Activated T-helper 2 cell treated with anti-CD3 and anti-CD28 coated beads, Interferon-gamma antibody, Interleukin-2, Interleukin-4, amounts not matched to agents 10 μg/mL and 5 μg/mL and 100 μg/mL, durations not matched to agents 14 hours and 24 hours and 36 hours (primary cell): ENCODE results near the gene PDCD4. TPM values are rescaled to one million over a fixed set of nuclear protein-coding genes. Genes with fewer than 3 reads are reported as not detected.

Experiments
- DNase-seq: peaks from one replicate; pipeline ENCODE4 v3.0.0; 2021; ENCODE audit warnings: low spot score
- H3K27ac Mint-ChIP-seq: one replicate; pipeline ENCODE4 v1.8.0; 2021; ENCODE audit warnings: mixed read lengths
- H3K27me3 Mint-ChIP-seq: one replicate; pipeline ENCODE4 v1.8.0; 2021; ENCODE audit warnings: low read depth, mixed read lengths
- H3K36me3 Mint-ChIP-seq: one replicate; pipeline ENCODE4 v1.8.0; 2021; ENCODE audit warnings: low read depth, mixed read lengths
- H3K4me1 Mint-ChIP-seq: one replicate; pipeline ENCODE4 v1.8.0; 2021; ENCODE audit warnings: low read depth, mixed read lengths
- H3K4me3 Mint-ChIP-seq: one replicate; pipeline ENCODE4 v1.8.0; 2021; ENCODE audit warnings: low read depth, mild to moderate bottlenecking, moderate library complexity, mixed read lengths
- H3K9me3 Mint-ChIP-seq: one replicate; pipeline ENCODE4 v1.8.0; 2021; ENCODE audit warnings: mixed read lengths
- intact Hi-C: fragments of 100-400 bp; cut with micrococcal nuclease; formaldehyde crosslinking; loops from one replicate; pipeline ENCODE4 v1.15.1; 2023
- total RNA-seq: library from RNA; stranded (reverse); gene quantifications from 2 replicates; pipeline ENCODE4 v1.2.3, GENCODE V29; 2022

The PDCD4 gene
- total RNA-seq, 1 donor from 2014 or later, result 60.4 TPM

GRCh38 chr10:110834629-110835301 is 37.0 kb upstream of the PDCD4 start:
- intact Hi-C loops, result no loop called here
- H3K4me1 Mint-ChIP-seq, result peaks cover 9% of the 10 kb centered on the region
- H3K27ac Mint-ChIP-seq, result peak overlapping the region; percentile 57
- DNase-seq, result no peak
- H3K9me3 Mint-ChIP-seq, result no peaks in the 10 kb centered on the region
- H3K36me3 Mint-ChIP-seq, result no peaks in the 10 kb centered on the region
- no peaks in the 10 kb centered on the region for H3K27me3 Mint-ChIP-seq
- no peak overlapping the region for H3K4me3 Mint-ChIP-seq

GRCh38 chr10:110835841-110836240 is 35.9 kb upstream of the PDCD4 start:
- Mint-ChIP-seq H3K9me3 (no peaks in the 10 kb centered on the region), H3K36me3 (no peaks in the 10 kb centered on the region), H3K4me3 (no peak overlapping the region), H3K27ac (no peak overlapping the region), H3K4me1 (peaks cover 9% of the 10 kb centered on the region), H3K27me3 (no peaks in the 10 kb centered on the region)
- intact Hi-C loops, result no loop called here
- DNase-seq, result no peak

GRCh38 chr10:110836706-110837105 is 35.0 kb upstream of the PDCD4 start:
- H3K27ac Mint-ChIP-seq, result no peak overlapping the region
- no peaks in the 10 kb centered on the region for H3K9me3 Mint-ChIP-seq
- H3K4me3 Mint-ChIP-seq, result no peak overlapping the region
- no peaks in the 10 kb centered on the region for H3K27me3 Mint-ChIP-seq
- H3K4me1 Mint-ChIP-seq, result peaks cover 10% of the 10 kb centered on the region
- no peak for DNase-seq
- no peaks in the 10 kb centered on the region for H3K36me3 Mint-ChIP-seq
- intact Hi-C loops, result no loop called here

GRCh38 chr10:110837418-110838171 is 34.1 kb upstream of the PDCD4 start:
- Mint-ChIP-seq H3K27me3 (no peaks in the 10 kb centered on the region), H3K36me3 (no peaks in the 10 kb centered on the region), H3K9me3 (no peaks in the 10 kb centered on the region), H3K27ac (no peak overlapping the region), H3K4me1 (peaks cover 19% of the 10 kb centered on the region), H3K4me3 (no peak overlapping the region)
- DNase-seq, result no peak
- intact Hi-C loops, result no loop called here

- H3K27me3 Mint-ChIP-seq, result no peaks in the 10 kb centered on the region
- intact Hi-C loops, result loop anchor here (5.0 kb wide), 1 partner anchor 38 kb away; no protein-coding TSS in a partner anchor
- no peak overlapping the region for H3K4me3 Mint-ChIP-seq
- no peak for DNase-seq
- H3K36me3 Mint-ChIP-seq, result no peaks in the 10 kb centered on the region
- H3K27ac Mint-ChIP-seq, result no peak overlapping the region
- H3K4me1 Mint-ChIP-seq, result peaks cover 33% of the 10 kb centered on the region
- H3K9me3 Mint-ChIP-seq, result no peaks in the 10 kb centered on the region
Measured at GRCh38 chr10:110840225-110840922, 31.4 kb upstream of the PDCD4 start.

GRCh38 chr10:110840923-110841428 is 30.8 kb upstream of the PDCD4 start:
- H3K27me3 Mint-ChIP-seq, result no peaks in the 10 kb centered on the region
- H3K9me3 Mint-ChIP-seq, result no peaks in the 10 kb centered on the region
- H3K36me3 Mint-ChIP-seq, result no peaks in the 10 kb centered on the region
- DNase-seq, result no peak
- no peak overlapping the region for H3K4me3 Mint-ChIP-seq
- H3K27ac Mint-ChIP-seq, result no peak overlapping the region
- peaks cover 33% of the 10 kb centered on the region for H3K4me1 Mint-ChIP-seq
- intact Hi-C loops, result loop anchor here (5.0 kb wide), 1 partner anchor 39 kb away; no protein-coding TSS in a partner anchor

- Mint-ChIP-seq H3K4me3 (no peak overlapping the region), H3K4me1 (peaks cover 33% of the 10 kb centered on the region), H3K27ac (peak overlapping the region; percentile 45), H3K27me3 (no peaks in the 10 kb centered on the region), H3K9me3 (no peaks in the 10 kb centered on the region), H3K36me3 (no peaks in the 10 kb centered on the region)
- intact Hi-C loops, result loop anchor here (2.0 to 5.0 kb wide), 2 partner anchors 17 to 40 kb away; no protein-coding TSS in a partner anchor
- DNase-seq, result no peak
Measured at GRCh38 chr10:110841767-110842267, 29.9 kb upstream of the PDCD4 start.

GRCh38 chr10:110842326-110842904 is 29.3 kb upstream of the PDCD4 start:
- Mint-ChIP-seq H3K4me3 (no peak overlapping the region), H3K4me1 (peaks cover 33% of the 10 kb centered on the region), H3K36me3 (no peaks in the 10 kb centered on the region), H3K27me3 (no peaks in the 10 kb centered on the region), H3K27ac (peak overlapping the region; percentile 71), H3K9me3 (no peaks in the 10 kb centered on the region)
- no peak for DNase-seq
- intact Hi-C loops, result loop anchor here (2.0 to 5.0 kb wide), 2 partner anchors 16 to 40 kb away; no protein-coding TSS in a partner anchor

- Mint-ChIP-seq H3K27ac (peak overlapping the region; percentile 71), H3K27me3 (no peaks in the 10 kb centered on the region), H3K4me3 (no peak overlapping the region), H3K9me3 (no peaks in the 10 kb centered on the region), H3K36me3 (no peaks in the 10 kb centered on the region), H3K4me1 (peaks cover 30% of the 10 kb centered on the region)
- intact Hi-C loops, result loop anchor here (1.0 to 5.0 kb wide), 3 partner anchors 16 to 69 kb away; no protein-coding TSS in a partner anchor
- peak; percentile 56 for DNase-seq
Measured at GRCh38 chr10:110843031-110843430, 28.7 kb upstream of the PDCD4 start.

- Mint-ChIP-seq H3K27me3 (no peaks in the 10 kb centered on the region), H3K9me3 (no peaks in the 10 kb centered on the region), H3K36me3 (no peaks in the 10 kb centered on the region), H3K4me3 (no peak overlapping the region), H3K4me1 (peaks cover 30% of the 10 kb centered on the region), H3K27ac (no peak overlapping the region)
- intact Hi-C loops, result loop anchor here (1.0 to 5.0 kb wide), 3 partner anchors 15 to 70 kb away; no protein-coding TSS in a partner anchor
- DNase-seq, result no peak
Measured at GRCh38 chr10:110843796-110844616, 27.7 kb upstream of the PDCD4 start.

GRCh38 chr10:110844617-110844881 is 27.2 kb upstream of the PDCD4 start:
- Mint-ChIP-seq H3K4me3 (no peak overlapping the region), H3K9me3 (no peaks in the 10 kb centered on the region), H3K4me1 (peaks cover 30% of the 10 kb centered on the region), H3K36me3 (no peaks in the 10 kb centered on the region), H3K27ac (no peak overlapping the region), H3K27me3 (no peaks in the 10 kb centered on the region)
- intact Hi-C loops, result loop anchor here (5.0 kb wide), 1 partner anchor 42 kb away; no protein-coding TSS in a partner anchor
- no peak for DNase-seq
